NAMALWA (cell line): ENCODE data around the gene DEFB131B.
"Not testable (repeated sequence)": the region's sequence is repeated elsewhere in the genome, so short reads cannot be mapped to it uniquely, and the experiment has no call there.

Source experiments
- DNase-seq: peaks from one replicate; pipeline ENCODE4 v3.0.0-alpha.2; 2015; ENCODE audit warnings: low spot score

Gene DEFB131B

GRCh38 chr11:71878059-71878458 is at the start of gene DEFB131B:
Gene DEFB131B (plus strand): TSS chr11:71878453. CDS start chr11:71878453, 0 bp downstream.
- not testable (repeated sequence) for DNase-seq

- DNase-seq, result not testable (repeated sequence)
These were observed 49.0 kb upstream of the DEFB131B start for GRCh38 chr11:71829247-71829646.

- DNase-seq, result not testable (repeated sequence)
These were observed 48.6 kb upstream of the DEFB131B start for GRCh38 chr11:71829686-71830085.

GRCh38 chr11:71832811-71833210 is 45.4 kb upstream of the DEFB131B start, which contains the start of gene DEFB108B:
Gene DEFB108B (plus strand): TSS chr11:71833200. CDS start chr11:71833200, 0 bp downstream.
- DNase-seq, result not testable (repeated sequence)

GRCh38 chr11:71842720-71843119 is 35.5 kb upstream of the DEFB131B start:
- DNase-seq, result not testable (repeated sequence)

- not testable (repeated sequence) for DNase-seq
These were observed 34.9 kb upstream of the DEFB131B start for GRCh38 chr11:71843355-71843754.

- DNase-seq, result no peak
These were observed 34.4 kb upstream of the DEFB131B start for GRCh38 chr11:71843858-71844257.

- not testable (repeated sequence) for DNase-seq
These were observed 24.4 kb upstream of the DEFB131B start for GRCh38 chr11:71853895-71854294.

- DNase-seq, result not testable (repeated sequence)
These were observed 22.4 kb upstream of the DEFB131B start for GRCh38 chr11:71855880-71856279.

GRCh38 chr11:71860835-71861234 is 17.4 kb upstream of the DEFB131B start:
- DNase-seq, result not testable (repeated sequence)

GRCh38 chr11:71863978-71864627 is 14.2 kb upstream of the DEFB131B start:
- peak; percentile 81 for DNase-seq

- not testable (repeated sequence) for DNase-seq
These were observed 11.0 kb upstream of the DEFB131B start for GRCh38 chr11:71867209-71867608.

- DNase-seq, result peak; percentile 3
These were observed 8.3 kb upstream of the DEFB131B start for GRCh38 chr11:71869931-71870330.

GRCh38 chr11:71870661-71871060 is 7.6 kb upstream of the DEFB131B start:
- DNase-seq, result peak; percentile 57

GRCh38 chr11:71876262-71876661 is 2.0 kb upstream of the DEFB131B start:
- not testable (repeated sequence) for DNase-seq

- DNase-seq, result not testable (repeated sequence)
These were observed 7.6 kb downstream of the DEFB131B start for GRCh38 chr11:71885806-71886205.

- DNase-seq, result not testable (repeated sequence)
These were observed 10.2 kb downstream of the DEFB131B start for GRCh38 chr11:71888335-71889010.

- not testable (repeated sequence) for DNase-seq
These were observed 11.1 kb downstream of the DEFB131B start for GRCh38 chr11:71889181-71889872.

GRCh38 chr11:71895961-71896360 is 17.7 kb downstream of the DEFB131B start:
- DNase-seq, result no peak

GRCh38 chr11:71901137-71901536 is 22.9 kb downstream of the DEFB131B start:
- DNase-seq, result not testable (repeated sequence)

- no peak for DNase-seq
These were observed 30.0 kb downstream of the DEFB131B start for GRCh38 chr11:71908218-71908617.

- not testable (repeated sequence) for DNase-seq
These were observed 32.5 kb downstream of the DEFB131B start for GRCh38 chr11:71910775-71911174.
